HEK293 (cell line): Measurements from ENCODE around the gene EPHB1.

Experiments
- IKZF3 ChIP-seq: fragments of 450-650 bp; IDR thresholded peaks from 2 replicates; pipeline ENCODE4 v1.5.0; 2018; ENCODE audit warnings: missing biosample characterization, mild to moderate bottlenecking, missing genetic modification characterization, moderate library complexity
- MEIS1 ChIP-seq: sonication (generic); formaldehyde crosslinking; IDR thresholded peaks from 2 replicates; pipeline ENCODE4 v1.8.1; 2022; ENCODE audit warnings: missing genetic modification reagents, mild to moderate bottlenecking, borderline replicate concordance
- MZF1 ChIP-seq: fragments of 450-650 bp; formaldehyde crosslinking; IDR thresholded peaks from 2 replicates; pipeline ENCODE4 v1.5.1; 2017; ENCODE audit warnings: missing biosample characterization, missing genetic modification characterization, borderline replicate concordance
- TCF7L2 ChIP-seq: IDR thresholded peaks from 2 replicates; pipeline ENCODE4 v1.6.1; 2011; ENCODE audit warnings: low read depth, mild to moderate bottlenecking, inconsistent platforms, low read length, moderate library complexity, borderline replicate concordance
- YY1 ChIP-seq: fragments of 450-650 bp; formaldehyde crosslinking; IDR thresholded peaks from 2 replicates; pipeline ENCODE4 v1.5.1; 2018; ENCODE audit warnings: missing biosample characterization, missing genetic modification characterization
- ZNF157 ChIP-seq: fragments of 450-650 bp; formaldehyde crosslinking; IDR thresholded peaks from 2 replicates; pipeline ENCODE4 v1.5.1; 2016; ENCODE audit warnings: missing biosample characterization, missing genetic modification characterization
- ZNF223 ChIP-seq: fragments of 450-650 bp; formaldehyde crosslinking; IDR thresholded peaks from 2 replicates; pipeline ENCODE4 v1.5.1; 2016; ENCODE audit warnings: missing biosample characterization, missing genetic modification characterization
- ZNF311 ChIP-seq: fragments of 450-650 bp; formaldehyde crosslinking; IDR thresholded peaks from 2 replicates; pipeline ENCODE4 v1.5.1; 2017; ENCODE audit warnings: missing biosample characterization, missing genetic modification characterization, borderline replicate concordance
- ZNF398 ChIP-seq: fragments of 450-650 bp; formaldehyde crosslinking; IDR thresholded peaks from 2 replicates; pipeline ENCODE4 v1.5.1; 2017; ENCODE audit warnings: missing biosample characterization, missing genetic modification characterization
- ZNF785 ChIP-seq: fragments of 450-650 bp; formaldehyde crosslinking; IDR thresholded peaks from 2 replicates; pipeline ENCODE4 v1.5.1; 2016; ENCODE audit warnings: missing biosample characterization, missing genetic modification characterization
- ZSCAN5A ChIP-seq: fragments of 450-650 bp; formaldehyde crosslinking; IDR thresholded peaks from 2 replicates; pipeline ENCODE4 v1.5.1; 2016; ENCODE audit warnings: missing biosample characterization, missing genetic modification characterization
- TF ChIP-seq, protein P1 (sequence below): fragments of 450-650 bp; formaldehyde crosslinking; IDR thresholded peaks from 2 replicates; pipeline ENCODE4 v1.5.1; 2016; ENCODE audit warnings: missing biosample characterization, missing genetic modification characterization
- TF ChIP-seq, protein P2 (sequence below): fragments of 450-650 bp; formaldehyde crosslinking; IDR thresholded peaks from 2 replicates; pipeline ENCODE4 v1.5.1; 2016; ENCODE audit warnings: missing biosample characterization, missing genetic modification characterization
- TF ChIP-seq, protein P3 (sequence below): fragments of 450-650 bp; formaldehyde crosslinking; IDR thresholded peaks from 2 replicates; pipeline ENCODE4 v1.5.1; 2016; ENCODE audit warnings: missing biosample characterization, missing genetic modification characterization

DNA sequence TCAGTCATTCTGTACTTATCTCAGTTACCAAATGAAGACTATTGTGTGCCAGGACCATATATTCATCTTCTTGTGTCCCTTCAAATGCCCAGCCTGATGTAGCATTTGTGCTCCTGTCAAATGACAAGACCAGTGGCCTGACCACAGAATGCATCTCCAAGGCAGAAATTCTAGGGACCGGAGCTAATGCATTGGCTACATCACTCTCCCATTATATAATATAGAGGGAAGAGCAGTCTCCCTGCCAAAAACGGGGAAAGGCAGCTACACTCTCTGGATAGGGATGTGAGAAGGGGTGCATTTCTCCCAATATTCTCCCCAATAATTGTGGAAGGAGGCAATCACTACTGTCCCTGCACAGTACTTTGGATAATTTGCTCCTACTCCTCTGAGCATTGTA is 312.0 kb downstream of the EPHB1 start:
- TF ChIP-seq, protein P1, sequence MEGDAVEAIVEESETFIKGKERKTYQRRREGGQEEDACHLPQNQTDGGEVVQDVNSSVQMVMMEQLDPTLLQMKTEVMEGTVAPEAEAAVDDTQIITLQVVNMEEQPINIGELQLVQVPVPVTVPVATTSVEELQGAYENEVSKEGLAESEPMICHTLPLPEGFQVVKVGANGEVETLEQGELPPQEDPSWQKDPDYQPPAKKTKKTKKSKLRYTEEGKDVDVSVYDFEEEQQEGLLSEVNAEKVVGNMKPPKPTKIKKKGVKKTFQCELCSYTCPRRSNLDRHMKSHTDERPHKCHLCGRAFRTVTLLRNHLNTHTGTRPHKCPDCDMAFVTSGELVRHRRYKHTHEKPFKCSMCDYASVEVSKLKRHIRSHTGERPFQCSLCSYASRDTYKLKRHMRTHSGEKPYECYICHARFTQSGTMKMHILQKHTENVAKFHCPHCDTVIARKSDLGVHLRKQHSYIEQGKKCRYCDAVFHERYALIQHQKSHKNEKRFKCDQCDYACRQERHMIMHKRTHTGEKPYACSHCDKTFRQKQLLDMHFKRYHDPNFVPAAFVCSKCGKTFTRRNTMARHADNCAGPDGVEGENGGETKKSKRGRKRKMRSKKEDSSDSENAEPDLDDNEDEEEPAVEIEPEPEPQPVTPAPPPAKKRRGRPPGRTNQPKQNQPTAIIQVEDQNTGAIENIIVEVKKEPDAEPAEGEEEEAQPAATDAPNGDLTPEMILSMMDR (tag by site-specific recombination), result no peak
- TF ChIP-seq ZNF157 (tag by site-specific recombination) (no peak), MEIS1 (CRISPR knock-in tag) (no peak), TCF7L2 (no peak), ZSCAN5A (no peak), ZNF223 (tag by site-specific recombination) (no peak), ZNF785 (tag by site-specific recombination) (no peak), ZNF398 (tag by site-specific recombination) (no peak), MZF1 (tag by site-specific recombination) (no peak), YY1 (no peak), IKZF3 (no peak), ZNF311 (no peak)
- TF ChIP-seq, protein P2, sequence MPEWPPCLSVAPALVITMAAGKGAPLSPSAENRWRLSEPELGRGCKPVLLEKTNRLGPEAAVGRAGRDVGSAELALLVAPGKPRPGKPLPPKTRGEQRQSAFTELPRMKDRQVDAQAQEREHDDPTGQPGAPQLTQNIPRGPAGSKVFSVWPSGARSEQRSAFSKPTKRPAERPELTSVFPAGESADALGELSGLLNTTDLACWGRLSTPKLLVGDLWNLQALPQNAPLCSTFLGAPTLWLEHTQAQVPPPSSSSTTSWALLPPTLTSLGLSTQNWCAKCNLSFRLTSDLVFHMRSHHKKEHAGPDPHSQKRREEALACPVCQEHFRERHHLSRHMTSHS (tag by site-specific recombination), result no peak
- TF ChIP-seq, protein P3, sequence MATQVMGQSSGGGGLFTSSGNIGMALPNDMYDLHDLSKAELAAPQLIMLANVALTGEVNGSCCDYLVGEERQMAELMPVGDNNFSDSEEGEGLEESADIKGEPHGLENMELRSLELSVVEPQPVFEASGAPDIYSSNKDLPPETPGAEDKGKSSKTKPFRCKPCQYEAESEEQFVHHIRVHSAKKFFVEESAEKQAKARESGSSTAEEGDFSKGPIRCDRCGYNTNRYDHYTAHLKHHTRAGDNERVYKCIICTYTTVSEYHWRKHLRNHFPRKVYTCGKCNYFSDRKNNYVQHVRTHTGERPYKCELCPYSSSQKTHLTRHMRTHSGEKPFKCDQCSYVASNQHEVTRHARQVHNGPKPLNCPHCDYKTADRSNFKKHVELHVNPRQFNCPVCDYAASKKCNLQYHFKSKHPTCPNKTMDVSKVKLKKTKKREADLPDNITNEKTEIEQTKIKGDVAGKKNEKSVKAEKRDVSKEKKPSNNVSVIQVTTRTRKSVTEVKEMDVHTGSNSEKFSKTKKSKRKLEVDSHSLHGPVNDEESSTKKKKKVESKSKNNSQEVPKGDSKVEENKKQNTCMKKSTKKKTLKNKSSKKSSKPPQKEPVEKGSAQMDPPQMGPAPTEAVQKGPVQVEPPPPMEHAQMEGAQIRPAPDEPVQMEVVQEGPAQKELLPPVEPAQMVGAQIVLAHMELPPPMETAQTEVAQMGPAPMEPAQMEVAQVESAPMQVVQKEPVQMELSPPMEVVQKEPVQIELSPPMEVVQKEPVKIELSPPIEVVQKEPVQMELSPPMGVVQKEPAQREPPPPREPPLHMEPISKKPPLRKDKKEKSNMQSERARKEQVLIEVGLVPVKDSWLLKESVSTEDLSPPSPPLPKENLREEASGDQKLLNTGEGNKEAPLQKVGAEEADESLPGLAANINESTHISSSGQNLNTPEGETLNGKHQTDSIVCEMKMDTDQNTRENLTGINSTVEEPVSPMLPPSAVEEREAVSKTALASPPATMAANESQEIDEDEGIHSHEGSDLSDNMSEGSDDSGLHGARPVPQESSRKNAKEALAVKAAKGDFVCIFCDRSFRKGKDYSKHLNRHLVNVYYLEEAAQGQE (tag by site-specific recombination), result no peak
